GM23338 (cell line): ENCODE measurements around the gene NDRG2.

Experiments
- CREB1 ChIP-seq: fragments of 250-450 bp; sonication (Bioruptor Pico); IDR thresholded peaks from 2 replicates; pipeline ENCODE4 v1.5.0; 2020; ENCODE audit warnings: low read depth, mild to moderate bottlenecking, moderate library complexity
- EZH2 ChIP-seq: fragments of 200-600 bp; sonication (generic); IDR thresholded peaks from one replicate; pipeline ENCODE4 v1.8.0; 2017; ENCODE audit warnings: antibody characterized with exemption, mild to moderate bottlenecking, low read depth; ENCODE audit not compliant: unreplicated experiment
- EZH2phosphoT487 ChIP-seq: fragments of 200-600 bp; sonication (generic); IDR thresholded peaks from one replicate; pipeline ENCODE4 v1.8.1; 2018; ENCODE audit warnings: antibody characterized with exemption; ENCODE audit not compliant: unreplicated experiment
- JUNB ChIP-seq: IDR thresholded peaks from one replicate; pipeline ENCODE4 v1.6.1; 2016; ENCODE audit warnings: antibody characterized with exemption; ENCODE audit not compliant: unreplicated experiment
- NANOG ChIP-seq: IDR thresholded peaks from 2 replicates; pipeline ENCODE4 v1.6.1; 2016; ENCODE audit warnings: antibody characterized with exemption, borderline replicate concordance
- POLR2AphosphoS5 ChIP-seq: IDR thresholded peaks from 2 replicates; pipeline ENCODE4 v1.6.1; 2016; ENCODE audit warnings: antibody characterized with exemption, low read depth
- ZNF331 ChIP-seq: fragments of 250-450 bp; sonication (Bioruptor Pico); IDR thresholded peaks from 2 replicates; pipeline ENCODE4 v1.5.0; 2020; ENCODE audit warnings: low read depth, mild to moderate bottlenecking, moderate library complexity
- TF ChIP-seq, protein P1 (sequence below), 2 experiments: fragments of 200-600 bp in 1 of 2; sonication (generic) in 1 of 2; conservative IDR thresholded peaks; 2 replicates each; pipeline versions ENCODE4 v1.5.1 to v1.6.1; 2016 to 2017; ENCODE audit warnings: antibody characterized with exemption in 2 of 2, low read depth in 2 of 2, mild to moderate bottlenecking in 2 of 2, moderate library complexity in 1 of 2
- TF ChIP-seq, protein P2 (sequence below): IDR thresholded peaks from one replicate; pipeline ENCODE4 v1.6.1; 2018; ENCODE audit warnings: antibody characterized with exemption; ENCODE audit not compliant: unreplicated experiment
- TF ChIP-seq, protein P3 (sequence below): IDR thresholded peaks from 2 replicates; pipeline ENCODE4 v1.6.1; 2016; ENCODE audit warnings: antibody characterized with exemption

DNA sequence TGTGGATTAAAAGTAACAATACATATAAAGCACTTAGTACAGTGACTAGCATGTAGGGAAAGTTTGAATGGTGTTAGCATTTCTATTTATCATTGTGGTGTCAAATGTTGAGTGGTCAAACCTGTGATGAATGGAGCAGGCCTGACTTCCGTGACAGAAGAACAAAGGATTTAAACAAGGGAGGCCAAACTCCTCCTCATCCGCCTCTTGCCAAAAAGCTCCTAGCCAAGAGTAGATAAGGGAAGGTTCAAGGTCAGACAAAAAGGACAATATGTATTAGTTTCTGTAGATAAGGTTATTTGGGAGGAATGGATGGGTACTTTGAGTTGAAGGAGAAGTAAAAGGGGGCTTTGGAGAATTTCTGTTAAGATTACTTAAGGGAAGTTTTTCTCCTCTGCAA, 23.8 kb upstream of the NDRG2 start:
- TF ChIP-seq, protein P1, sequence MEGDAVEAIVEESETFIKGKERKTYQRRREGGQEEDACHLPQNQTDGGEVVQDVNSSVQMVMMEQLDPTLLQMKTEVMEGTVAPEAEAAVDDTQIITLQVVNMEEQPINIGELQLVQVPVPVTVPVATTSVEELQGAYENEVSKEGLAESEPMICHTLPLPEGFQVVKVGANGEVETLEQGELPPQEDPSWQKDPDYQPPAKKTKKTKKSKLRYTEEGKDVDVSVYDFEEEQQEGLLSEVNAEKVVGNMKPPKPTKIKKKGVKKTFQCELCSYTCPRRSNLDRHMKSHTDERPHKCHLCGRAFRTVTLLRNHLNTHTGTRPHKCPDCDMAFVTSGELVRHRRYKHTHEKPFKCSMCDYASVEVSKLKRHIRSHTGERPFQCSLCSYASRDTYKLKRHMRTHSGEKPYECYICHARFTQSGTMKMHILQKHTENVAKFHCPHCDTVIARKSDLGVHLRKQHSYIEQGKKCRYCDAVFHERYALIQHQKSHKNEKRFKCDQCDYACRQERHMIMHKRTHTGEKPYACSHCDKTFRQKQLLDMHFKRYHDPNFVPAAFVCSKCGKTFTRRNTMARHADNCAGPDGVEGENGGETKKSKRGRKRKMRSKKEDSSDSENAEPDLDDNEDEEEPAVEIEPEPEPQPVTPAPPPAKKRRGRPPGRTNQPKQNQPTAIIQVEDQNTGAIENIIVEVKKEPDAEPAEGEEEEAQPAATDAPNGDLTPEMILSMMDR (conservative IDR thresholded peaks at IDR 0.05; ENCODE audit: low read depth in 2 of 2), result no peak
- TF ChIP-seq JUNB (no peak), POLR2AphosphoS5 (no peak), EZH2 (no peak), EZH2phosphoT487 (no peak), ZNF331 (CRISPR knock-in tag) (no peak), NANOG (no peak), CREB1 (CRISPR knock-in tag) (no peak)
- TF ChIP-seq, protein P2, sequence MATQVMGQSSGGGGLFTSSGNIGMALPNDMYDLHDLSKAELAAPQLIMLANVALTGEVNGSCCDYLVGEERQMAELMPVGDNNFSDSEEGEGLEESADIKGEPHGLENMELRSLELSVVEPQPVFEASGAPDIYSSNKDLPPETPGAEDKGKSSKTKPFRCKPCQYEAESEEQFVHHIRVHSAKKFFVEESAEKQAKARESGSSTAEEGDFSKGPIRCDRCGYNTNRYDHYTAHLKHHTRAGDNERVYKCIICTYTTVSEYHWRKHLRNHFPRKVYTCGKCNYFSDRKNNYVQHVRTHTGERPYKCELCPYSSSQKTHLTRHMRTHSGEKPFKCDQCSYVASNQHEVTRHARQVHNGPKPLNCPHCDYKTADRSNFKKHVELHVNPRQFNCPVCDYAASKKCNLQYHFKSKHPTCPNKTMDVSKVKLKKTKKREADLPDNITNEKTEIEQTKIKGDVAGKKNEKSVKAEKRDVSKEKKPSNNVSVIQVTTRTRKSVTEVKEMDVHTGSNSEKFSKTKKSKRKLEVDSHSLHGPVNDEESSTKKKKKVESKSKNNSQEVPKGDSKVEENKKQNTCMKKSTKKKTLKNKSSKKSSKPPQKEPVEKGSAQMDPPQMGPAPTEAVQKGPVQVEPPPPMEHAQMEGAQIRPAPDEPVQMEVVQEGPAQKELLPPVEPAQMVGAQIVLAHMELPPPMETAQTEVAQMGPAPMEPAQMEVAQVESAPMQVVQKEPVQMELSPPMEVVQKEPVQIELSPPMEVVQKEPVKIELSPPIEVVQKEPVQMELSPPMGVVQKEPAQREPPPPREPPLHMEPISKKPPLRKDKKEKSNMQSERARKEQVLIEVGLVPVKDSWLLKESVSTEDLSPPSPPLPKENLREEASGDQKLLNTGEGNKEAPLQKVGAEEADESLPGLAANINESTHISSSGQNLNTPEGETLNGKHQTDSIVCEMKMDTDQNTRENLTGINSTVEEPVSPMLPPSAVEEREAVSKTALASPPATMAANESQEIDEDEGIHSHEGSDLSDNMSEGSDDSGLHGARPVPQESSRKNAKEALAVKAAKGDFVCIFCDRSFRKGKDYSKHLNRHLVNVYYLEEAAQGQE, result no peak
- TF ChIP-seq, protein P3, sequence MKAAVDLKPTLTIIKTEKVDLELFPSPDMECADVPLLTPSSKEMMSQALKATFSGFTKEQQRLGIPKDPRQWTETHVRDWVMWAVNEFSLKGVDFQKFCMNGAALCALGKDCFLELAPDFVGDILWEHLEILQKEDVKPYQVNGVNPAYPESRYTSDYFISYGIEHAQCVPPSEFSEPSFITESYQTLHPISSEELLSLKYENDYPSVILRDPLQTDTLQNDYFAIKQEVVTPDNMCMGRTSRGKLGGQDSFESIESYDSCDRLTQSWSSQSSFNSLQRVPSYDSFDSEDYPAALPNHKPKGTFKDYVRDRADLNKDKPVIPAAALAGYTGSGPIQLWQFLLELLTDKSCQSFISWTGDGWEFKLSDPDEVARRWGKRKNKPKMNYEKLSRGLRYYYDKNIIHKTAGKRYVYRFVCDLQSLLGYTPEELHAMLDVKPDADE, result no peak
